ENCODE measurements around the gene AGAP1. TPM values are rescaled to one million over a fixed set of nuclear protein-coding genes. Genes with fewer than 3 reads are reported as not detected.

AGAP1 gene
- total and polyA plus RNA-seq, 2 donors (not counting 3 experiments of a cell fraction or from before 2014, with no cell fraction given): 10.2 to 20.9 TPM

DNA sequence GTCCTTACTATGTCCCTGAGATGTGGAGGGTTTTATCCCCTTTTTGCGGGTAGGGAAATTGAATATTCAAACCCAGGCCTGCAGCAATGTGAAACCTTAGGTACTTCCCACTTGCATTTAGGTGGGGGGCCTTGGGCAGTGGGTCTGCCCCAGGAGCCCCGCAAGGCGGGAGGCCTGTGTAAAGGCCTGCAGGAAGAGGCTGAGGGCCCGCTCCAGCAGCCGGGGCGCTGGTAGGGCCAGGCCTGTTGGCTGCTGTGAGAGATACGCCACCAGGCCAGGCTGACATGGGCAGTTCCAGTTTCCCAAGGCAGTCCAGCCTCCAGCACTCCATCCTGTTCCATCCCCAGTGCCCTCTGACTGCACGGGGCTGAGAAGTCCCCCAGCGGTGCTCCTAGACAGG is 610.1 kb downstream of the AGAP1 start:
- CTCF ChIA-PET: no interaction called here

DNA sequence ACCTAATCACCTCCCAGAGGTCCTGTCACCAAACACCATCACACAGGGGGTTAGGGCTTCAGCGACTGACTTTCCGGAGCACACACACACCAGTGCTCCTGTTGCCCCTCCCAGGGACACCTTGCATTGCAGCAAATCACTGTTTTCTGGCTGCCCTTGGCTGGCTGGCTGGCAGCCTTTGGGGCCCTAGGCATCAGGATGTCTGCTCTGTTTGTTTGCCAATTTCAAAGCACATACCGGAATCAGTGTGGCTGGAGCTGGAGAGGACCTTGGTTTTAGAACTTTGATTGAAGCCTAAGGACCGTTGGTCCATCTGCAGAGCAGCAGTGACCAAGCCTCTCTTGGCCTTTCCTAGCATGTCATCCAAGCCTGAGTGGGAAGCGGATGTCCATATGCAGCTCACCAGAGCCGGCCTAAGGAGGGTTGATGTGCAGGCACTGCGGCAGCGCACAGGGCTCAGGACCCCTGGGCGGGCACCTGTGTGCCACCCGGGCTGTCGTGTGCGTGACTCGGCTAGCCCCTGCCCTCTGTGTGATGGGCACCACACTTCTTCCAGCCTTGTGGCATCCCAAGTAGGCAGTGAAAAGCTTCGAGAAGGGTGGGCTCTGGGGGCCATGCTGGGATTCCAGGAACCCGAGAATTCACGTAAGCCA is 612.2 kb downstream of the AGAP1 start:
- TF ChIP-seq, protein P1, sequence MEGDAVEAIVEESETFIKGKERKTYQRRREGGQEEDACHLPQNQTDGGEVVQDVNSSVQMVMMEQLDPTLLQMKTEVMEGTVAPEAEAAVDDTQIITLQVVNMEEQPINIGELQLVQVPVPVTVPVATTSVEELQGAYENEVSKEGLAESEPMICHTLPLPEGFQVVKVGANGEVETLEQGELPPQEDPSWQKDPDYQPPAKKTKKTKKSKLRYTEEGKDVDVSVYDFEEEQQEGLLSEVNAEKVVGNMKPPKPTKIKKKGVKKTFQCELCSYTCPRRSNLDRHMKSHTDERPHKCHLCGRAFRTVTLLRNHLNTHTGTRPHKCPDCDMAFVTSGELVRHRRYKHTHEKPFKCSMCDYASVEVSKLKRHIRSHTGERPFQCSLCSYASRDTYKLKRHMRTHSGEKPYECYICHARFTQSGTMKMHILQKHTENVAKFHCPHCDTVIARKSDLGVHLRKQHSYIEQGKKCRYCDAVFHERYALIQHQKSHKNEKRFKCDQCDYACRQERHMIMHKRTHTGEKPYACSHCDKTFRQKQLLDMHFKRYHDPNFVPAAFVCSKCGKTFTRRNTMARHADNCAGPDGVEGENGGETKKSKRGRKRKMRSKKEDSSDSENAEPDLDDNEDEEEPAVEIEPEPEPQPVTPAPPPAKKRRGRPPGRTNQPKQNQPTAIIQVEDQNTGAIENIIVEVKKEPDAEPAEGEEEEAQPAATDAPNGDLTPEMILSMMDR (IDR thresholded peaks at IDR 0.05; ENCODE audit: extremely low read depth in 1 of 2, insufficient read depth in 1 of 2, low read depth in 1 of 2, low read length in 2 of 2): no peak
- TF ChIP-seq GATA2 (IDR thresholded peaks at IDR 0.05; ENCODE audit: insufficient read depth, insufficient read length, low read depth, low read length): no peak
- no peak for TF ChIP-seq FOS (IDR thresholded peaks at IDR 0.05; ENCODE audit: borderline replicate concordance, insufficient read depth, low read length)
- no peak for TF ChIP-seq POLR2A (IDR thresholded peaks at IDR 0.05; ENCODE audit: low read depth, low read length)
- TF ChIP-seq JUN (IDR thresholded peaks at IDR 0.05; ENCODE audit: borderline replicate concordance, insufficient read depth, insufficient read length, low read depth): no peak
- TF ChIP-seq MYC (IDR thresholded peaks at IDR 0.05; ENCODE audit: low read depth, low read length): no peak
- TF ChIP-seq, protein P2, sequence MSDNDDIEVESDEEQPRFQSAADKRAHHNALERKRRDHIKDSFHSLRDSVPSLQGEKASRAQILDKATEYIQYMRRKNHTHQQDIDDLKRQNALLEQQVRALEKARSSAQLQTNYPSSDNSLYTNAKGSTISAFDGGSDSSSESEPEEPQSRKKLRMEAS (IDR thresholded peaks at IDR 0.05; ENCODE audit: insufficient read depth, insufficient read length): no peak
- BruUV-seq (replicated peaks): no TSS peak
- H3K9me3 ChIP-seq (replicated peaks; ENCODE audit: control insufficient read depth, insufficient read depth, low read length): no peaks in the 10 kb centered on the region
- no peaks in the 10 kb centered on the region for H3K9me1 ChIP-seq (replicated peaks; ENCODE audit: control insufficient read depth, extremely low read depth, insufficient read depth, low read length)
- no peaks in the 10 kb centered on the region for H3K27me3 ChIP-seq (ENCODE audit: control insufficient read depth in 2 of 2, insufficient read depth in 2 of 2, low read length in 2 of 2)
- no peak overlapping the region for H3K4me2 ChIP-seq (ENCODE audit: insufficient read depth, low read length)
- H3K79me2 ChIP-seq (ENCODE audit: control insufficient read depth, insufficient read depth, low read length): no peaks in the 10 kb centered on the region
- ChIA-PET CTCF (interaction anchor here (1.1 kb wide), 1 partner anchor 11 kb away, joined by 3 read pairs; no protein-coding TSS in a partner anchor), POLR2A (no interaction called here)
- intact Hi-C loops (cut with micrococcal nuclease) (loop anchor here (5.0 kb wide), 2 partner anchors 71 to 329 kb away; no protein-coding TSS in a partner anchor), dilution Hi-C loops (cut with MboI; ENCODE audit: extremely low pct_ligation_motif_present, low sequenced_read_pairs) (no loop called here)
- H3K4me1 ChIP-seq (ENCODE audit: control insufficient read depth, extremely low read depth, insufficient read depth, low read length): peaks cover 28% of the 10 kb centered on the region
- FAIRE-seq: no peak
- H3K36me3 ChIP-seq (ENCODE audit: control insufficient read depth in 2 of 2, extremely low read depth in 1 of 2, insufficient read depth in 2 of 2, low read length in 2 of 2): no peaks in the 10 kb centered on the region
- no peak overlapping the region for H3K4me3 ChIP-seq (replicated peaks in 1 of 3; ENCODE audit: insufficient read depth in 1 of 3, low read depth in 1 of 3, low read length in 3 of 3)
- no peak overlapping the region for H3K27ac ChIP-seq (ENCODE audit: insufficient read depth, low read depth, low read length)
- H4K20me1 ChIP-seq (replicated peaks; ENCODE audit: control insufficient read depth, extremely low read depth, insufficient read depth, low read length): no peaks in the 10 kb centered on the region
- H3K9ac ChIP-seq (replicated peaks; ENCODE audit: extremely low read depth, insufficient read depth, low read length): no peak overlapping the region
- no peak overlapping the region for H2AFZ ChIP-seq (ENCODE audit: low read depth, low read length)
- DNase-seq (ENCODE audit: low read depth, low spot score): peak; percentile 28

More for the DNA sequence above, 610.1 kb downstream of the AGAP1 start:
- Histone ChIP-seq H3K27ac (ENCODE audit: insufficient read depth, low read depth, low read length) (no peak overlapping the region), H4K20me1 (replicated peaks; ENCODE audit: control insufficient read depth, extremely low read depth, insufficient read depth, low read length) (no peaks in the 10 kb centered on the region), H3K27me3 (ENCODE audit: control insufficient read depth in 2 of 2, insufficient read depth in 2 of 2, low read length in 2 of 2) (no peaks in the 10 kb centered on the region), H3K4me2 (ENCODE audit: insufficient read depth, low read length) (no peak overlapping the region), H3K9me3 (replicated peaks; ENCODE audit: control insufficient read depth, insufficient read depth, low read length) (no peaks in the 10 kb centered on the region), H3K9me1 (replicated peaks; ENCODE audit: control insufficient read depth, extremely low read depth, insufficient read depth, low read length) (no peaks in the 10 kb centered on the region), H3K36me3 (ENCODE audit: control insufficient read depth in 2 of 2, extremely low read depth in 1 of 2, insufficient read depth in 2 of 2, low read length in 2 of 2) (no peaks in the 10 kb centered on the region), H3K4me1 (ENCODE audit: control insufficient read depth, extremely low read depth, insufficient read depth, low read length) (peaks cover 27% of the 10 kb centered on the region), H3K9ac (replicated peaks; ENCODE audit: extremely low read depth, insufficient read depth, low read length) (no peak overlapping the region), H3K4me3 (replicated peaks in 1 of 3; ENCODE audit: insufficient read depth in 1 of 3, low read depth in 1 of 3, low read length in 3 of 3) (no peak overlapping the region), H2AFZ (ENCODE audit: low read depth, low read length) (no peak overlapping the region), H3K79me2 (ENCODE audit: control insufficient read depth, insufficient read depth, low read length) (no peaks in the 10 kb centered on the region)
- TF ChIP-seq, protein P2 (IDR thresholded peaks at IDR 0.05; ENCODE audit: insufficient read depth, insufficient read length): no peak
- TF ChIP-seq POLR2AphosphoS5 (IDR thresholded peaks at IDR 0.05; ENCODE audit: insufficient read depth, low read depth, low read length) (no peak), JUN (IDR thresholded peaks at IDR 0.05; ENCODE audit: borderline replicate concordance, insufficient read depth, insufficient read length, low read depth) (no peak)
- intact Hi-C loops (cut with micrococcal nuclease): no loop called here
- POLR2A ChIA-PET: no interaction called here
- DNase-seq (ENCODE audit: low read depth, low spot score) (no peak), FAIRE-seq (no peak)
- no TSS peak for BruUV-seq (replicated peaks)
- dilution Hi-C loops (cut with MboI; ENCODE audit: extremely low pct_ligation_motif_present, low sequenced_read_pairs): no loop called here

Measured in endothelial cell of umbilical vein (primary cell).